Measurements from ENCODE around the gene ERI3. TPM values are rescaled to one million over a fixed set of nuclear protein-coding genes. Genes with fewer than 3 reads are reported as not detected.

The ERI3 gene
- total RNA-seq, 1 experiment from 2014 or later, result 80.1 TPM

DNA sequence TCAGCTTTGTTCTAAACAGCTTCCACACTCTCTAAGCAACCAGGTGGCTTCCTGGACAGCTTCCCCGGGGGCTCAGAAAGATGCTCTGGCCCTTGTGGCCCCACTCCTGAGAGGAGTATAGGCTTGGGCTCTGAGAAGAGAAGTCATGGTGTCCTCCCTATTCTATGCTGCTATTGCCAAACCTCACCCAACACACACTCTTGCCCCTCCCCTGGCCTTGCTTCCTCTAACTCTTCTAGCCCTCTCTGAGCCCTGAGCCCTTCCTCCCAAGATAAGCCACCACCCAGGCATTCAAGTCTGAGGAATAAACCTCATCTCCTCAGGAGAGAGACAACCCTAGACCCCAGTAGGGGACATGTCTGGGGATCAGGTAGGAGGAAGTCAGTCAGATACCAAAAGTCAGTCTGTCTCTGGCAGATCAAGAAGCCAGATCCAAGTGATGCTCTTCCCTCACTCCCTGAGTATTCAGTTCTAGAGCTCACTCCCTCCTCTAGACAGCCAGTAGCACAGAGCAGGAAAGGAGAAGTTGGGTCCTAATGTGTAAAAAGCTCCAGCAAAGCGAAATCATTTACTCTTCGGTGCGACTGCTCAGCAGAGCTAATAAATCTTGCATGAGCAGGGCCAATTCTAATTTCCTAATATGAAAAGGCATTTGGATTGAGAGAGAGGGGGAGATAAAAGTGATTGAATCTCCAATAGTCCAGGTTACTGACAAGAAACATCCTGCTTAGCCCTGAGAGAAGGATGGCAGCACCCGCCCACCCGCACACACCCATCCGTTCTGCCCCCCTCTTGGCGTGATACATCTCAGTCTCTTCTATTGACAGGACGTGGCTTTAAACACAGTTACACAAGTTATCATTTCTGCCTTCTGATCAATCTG lies 91.2 kb downstream of the ERI3 start:
- no peak for DNase-seq (ENCODE audit: low read depth)

DNA sequence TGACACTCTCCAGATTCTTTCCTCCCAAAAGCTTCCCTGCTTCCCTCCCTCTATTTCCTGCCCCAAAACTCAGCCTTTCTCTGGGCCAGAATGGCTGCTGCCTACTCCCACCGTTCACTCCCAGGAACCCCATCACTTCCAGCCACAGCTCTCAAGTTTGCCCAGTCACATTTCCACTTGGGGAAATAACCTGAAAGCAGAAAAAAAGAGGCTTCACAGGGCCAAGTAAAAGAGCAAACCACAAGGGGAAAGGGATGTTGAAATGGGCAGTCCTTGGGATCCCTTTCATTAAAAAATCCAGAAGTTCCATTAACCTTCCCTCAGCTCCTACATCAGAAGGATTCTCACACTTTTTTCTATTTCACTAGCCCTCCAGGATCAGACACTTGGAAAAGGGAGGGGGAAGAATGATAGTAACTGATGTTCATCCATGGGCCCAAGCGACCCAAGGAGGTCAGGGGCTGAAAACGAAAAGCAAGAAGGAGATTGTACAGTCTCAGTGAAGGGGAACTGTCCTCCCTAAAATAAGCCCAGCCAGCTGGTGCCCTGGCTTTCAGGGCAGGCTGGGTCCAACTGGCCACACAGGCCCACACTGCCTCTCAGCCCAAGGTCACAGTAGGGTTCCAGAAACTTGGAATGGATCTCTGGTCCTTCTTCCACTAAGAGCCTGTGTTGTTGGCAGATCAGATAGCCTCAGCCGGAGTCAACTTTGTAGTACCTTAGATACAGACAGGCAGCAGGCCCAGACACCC lies 92.1 kb downstream of the ERI3 start:
- no peak for DNase-seq (ENCODE audit: low read depth)

DNA sequence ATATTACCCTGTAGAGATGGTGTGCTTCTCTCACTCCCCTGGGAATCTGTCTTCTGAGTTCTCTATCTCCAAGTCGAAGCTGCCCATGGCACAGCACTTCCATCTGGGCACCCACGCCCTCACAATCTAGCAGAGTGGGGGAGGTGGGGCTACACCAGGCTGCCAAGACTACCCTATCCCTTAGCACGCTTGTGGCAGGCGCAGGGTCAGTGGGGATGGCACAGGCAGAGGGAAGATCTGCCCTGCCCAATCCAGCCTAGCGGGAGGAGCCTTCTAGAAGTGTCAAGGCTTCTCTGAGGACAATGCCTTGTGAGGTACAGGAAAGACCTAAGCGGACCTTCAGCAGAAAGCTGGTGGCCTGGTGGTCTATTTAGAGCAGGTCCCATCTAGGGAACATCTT lies 92.6 kb downstream of the ERI3 start:
- DNase-seq (ENCODE audit: low read depth), result no peak

DNA sequence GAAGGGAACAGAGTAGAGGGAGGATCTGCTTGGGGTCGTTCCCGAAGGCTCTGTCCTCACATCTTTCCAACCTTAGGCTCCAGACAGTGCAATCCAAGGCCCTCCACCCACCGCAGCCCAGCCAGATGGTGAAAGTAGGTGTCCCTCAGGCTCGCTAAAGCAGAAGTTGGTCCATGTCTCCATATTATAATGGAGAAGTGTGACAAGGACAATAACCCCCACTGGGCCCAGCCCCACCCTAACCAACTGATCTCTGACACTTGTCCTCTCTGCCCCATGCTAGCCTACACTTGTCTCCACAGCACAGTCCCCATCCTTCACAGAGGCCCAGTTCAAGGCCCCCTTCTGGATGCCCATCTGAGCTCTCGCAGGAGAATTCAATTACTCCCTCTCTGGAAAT lies 93.1 kb downstream of the ERI3 start:
- no peak for DNase-seq (ENCODE audit: low read depth)

DNA sequence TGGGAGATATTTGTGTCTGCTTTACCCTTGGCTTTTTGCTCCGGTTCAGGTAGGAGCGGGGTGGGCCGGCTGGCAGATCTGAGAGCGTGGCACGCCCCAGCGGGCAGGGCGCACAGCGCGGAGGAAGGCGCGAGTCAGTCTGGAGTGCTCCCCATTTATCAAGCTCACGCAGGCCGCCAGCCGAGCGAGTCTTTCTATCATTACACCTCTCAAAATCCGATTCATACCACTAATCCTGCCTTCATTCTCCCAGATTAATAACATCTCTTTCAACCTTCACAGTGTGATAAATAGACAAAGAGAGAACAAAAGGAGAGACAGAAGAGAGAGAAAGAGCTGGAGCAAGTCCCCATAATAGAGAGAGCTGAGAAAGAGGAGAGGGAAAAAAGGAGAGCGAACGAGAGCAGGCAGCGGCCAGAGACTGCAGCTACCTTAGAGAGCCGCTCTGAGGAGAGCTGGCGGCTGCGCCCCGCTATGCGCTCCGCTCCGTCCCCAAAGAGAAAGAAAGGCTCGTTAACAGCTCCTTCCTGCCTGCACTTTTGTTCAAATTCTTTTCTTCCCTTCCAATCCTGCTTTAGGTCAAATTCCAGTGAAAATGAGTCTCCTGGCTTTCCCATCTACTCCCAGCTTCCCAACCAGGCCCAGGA lies 93.8 kb downstream of the ERI3 start:
- DNase-seq (ENCODE audit: low read depth), result no peak

DNA sequence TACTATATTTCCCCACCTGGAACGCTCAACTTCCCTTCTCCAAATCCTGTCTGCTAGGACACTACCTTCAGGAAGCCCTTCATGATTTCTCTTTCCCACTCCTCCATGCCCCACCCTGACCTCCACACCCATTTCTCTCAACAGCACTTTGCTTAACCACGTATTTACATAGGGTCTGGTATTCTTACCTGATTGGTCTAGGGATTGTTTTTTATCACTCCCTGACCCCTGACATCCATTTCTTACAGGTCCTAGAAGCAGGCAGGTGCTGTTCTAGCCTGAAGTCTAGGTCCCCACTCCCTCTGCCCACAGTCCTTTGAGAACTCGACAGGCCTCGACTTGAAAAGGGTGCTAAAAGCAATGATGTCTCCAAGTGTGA lies 94.3 kb downstream of the ERI3 start:
- DNase-seq (ENCODE audit: low read depth), result no peak

DNA sequence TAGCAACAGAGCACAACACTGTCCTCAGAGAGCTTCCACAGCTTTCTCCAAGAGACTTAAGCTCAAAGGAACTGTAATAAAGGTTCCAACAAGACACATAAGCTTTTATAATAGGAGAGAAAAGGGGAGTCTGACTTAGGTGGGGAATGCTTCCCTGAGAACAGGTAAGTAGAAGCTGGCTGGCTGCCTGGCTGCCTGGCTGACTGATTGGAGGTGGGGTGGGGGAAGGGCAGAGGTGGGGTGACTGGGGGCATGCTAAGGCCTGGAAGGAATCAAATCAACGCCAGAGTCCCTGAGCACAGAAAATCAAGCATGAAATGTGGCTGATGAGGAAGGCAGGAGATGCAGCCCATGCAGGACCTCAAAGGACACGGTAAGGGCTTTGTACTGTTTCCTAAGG lies 96.0 kb downstream of the ERI3 start:
- no peak for DNase-seq (ENCODE audit: low read depth)

DNA sequence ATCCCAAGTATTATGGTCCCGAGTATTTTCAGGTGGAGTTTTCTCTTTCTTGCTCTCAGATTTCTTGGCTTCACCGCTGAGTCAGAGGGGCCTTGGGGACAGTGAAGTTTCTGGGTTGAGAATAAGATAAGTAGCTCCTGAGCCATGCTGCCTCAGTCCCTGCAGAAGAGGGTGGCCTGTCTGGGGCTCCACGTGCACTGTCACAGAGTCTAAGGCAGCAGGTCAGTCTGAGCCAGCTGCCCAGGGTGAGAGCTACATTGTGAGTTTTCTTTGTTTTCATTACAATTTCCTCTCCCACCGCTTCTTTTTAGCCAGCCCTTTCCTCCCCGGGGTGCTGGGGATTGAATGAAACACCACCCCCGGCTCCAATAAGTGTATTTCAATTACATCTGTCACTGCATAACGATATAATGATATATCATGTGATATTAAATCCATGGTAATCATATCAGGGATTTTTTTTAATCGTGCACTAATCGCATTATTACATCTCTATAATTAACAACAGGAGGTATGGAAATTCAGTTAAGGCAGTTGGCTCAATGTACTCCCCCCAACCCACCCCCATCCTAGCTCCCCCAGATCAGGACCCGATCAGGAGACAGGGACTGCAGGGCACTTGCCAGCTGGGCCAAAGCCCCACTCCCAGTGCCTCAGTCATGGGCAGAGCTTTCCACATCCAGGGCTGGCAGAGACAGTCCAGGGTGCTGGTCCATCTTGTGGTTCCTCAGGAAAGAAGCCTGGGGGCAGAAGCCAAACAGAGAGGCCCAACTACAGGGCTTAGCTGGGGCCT lies 98.1 kb downstream of the ERI3 start:
- DNase-seq (ENCODE audit: low read depth), result no peak

DNA sequence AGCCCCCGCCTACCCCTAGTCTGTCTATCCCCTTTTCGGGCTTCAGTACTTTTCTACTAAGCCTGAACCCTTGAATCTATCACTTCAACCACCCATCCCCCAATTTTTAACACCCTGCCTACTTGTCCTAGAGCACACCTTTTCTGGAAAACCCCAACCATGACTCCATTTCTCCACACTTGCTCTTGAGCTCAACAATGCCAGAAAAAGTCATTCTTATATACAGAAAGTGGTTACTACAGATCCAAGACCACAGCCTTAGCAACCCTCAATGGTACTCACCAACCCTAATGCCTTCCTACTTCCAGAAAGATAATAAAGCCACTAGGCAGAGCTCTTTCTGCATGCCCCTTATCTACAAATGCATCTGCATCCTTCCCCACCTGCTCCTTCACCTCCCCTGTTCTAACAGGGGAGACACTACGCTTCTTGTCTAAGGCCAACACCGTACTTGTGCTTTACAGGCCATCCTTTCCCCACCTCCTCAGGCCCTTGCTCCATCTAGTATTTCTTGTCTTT lies 100.6 kb downstream of the ERI3 start:
- no peak for DNase-seq (ENCODE audit: low read depth)

DNA sequence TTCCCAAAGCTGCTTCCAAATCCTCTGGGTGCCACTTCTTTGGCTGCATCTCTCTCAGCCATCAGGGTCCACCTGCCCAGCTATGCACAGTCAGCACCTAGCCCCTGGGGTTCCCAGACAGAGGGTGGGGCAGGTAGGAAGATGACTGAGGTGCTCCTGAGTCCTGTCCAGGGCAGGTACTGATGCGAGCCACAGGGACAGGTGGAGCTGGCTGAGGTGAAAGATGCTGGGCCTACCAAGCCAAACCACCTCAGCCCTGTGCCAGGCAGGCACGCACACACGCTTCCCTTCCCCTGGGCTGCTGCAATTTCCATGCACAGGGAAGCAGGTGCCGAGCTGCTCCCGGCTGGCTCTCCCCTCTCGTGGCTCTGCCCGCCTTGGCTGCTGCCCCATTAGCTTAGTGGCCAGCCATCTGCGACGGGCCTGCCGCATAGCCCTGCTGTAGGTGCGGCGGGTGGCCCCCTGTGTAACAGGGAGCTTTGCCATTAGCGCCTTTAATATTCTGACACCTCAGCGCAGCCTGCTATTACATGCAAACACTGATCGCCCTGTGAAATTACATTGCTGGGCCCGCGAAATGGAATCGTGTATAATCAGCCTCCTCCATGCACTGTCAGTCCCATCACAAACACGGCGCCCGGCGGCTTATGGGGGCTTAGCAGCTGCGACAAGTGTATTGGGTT lies 102.9 kb downstream of the ERI3 start:
- no peak for DNase-seq (ENCODE audit: low read depth)

DNA sequence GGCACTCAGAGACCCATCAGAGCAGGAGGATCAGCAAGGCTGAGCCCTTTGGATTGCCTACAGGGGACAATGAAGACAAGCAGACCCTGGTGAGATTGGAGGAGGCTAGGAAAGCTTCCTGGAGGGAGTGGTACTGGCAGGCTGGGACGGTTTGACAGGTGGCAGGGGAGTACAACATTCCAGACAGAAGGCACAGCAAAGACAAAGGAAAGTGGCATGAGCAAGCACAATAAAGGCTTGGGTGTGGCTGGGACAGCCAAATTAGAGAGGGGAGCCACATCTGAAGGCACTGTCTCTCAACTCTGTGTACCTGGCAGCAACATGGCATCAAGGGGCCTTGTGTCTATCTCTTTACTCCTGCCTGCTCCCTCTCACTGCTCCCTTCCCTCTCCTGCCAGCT lies 103.6 kb downstream of the ERI3 start:
- no peak for DNase-seq (ENCODE audit: low read depth)

DNA sequence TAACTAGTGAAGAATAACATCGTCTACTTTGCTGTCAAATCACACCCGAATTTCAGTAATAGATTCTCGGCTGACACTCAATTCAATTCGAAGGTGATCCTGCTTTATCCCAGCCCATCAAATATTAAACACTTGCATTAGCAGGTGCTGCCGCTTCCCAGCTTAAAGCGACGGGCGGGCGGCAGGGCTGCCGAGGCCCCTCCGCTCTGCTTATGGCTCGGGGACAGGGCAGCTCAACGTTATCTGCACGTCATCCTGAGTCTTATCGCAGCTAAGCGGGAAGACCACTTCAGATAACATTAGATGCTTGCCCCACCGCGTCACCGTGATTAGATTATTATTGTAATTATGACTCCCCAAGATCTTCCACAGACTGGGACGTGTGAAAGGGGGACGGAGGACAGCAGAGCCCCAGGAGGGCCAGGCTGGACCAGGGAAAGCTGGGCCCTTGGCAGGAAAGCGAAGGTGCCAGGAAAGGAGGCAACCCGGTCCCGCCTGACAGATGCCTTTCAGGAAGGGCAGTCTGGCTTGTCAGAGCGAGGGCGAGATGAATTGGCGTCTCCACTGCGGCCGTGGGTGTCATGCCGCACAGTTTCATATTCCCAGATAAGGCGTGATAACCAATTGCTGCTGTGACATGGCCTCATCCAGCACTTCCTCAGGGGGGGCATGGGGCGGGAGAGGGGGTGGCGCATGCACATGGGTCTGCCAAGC lies 104.8 kb downstream of the ERI3 start:
- DNase-seq (ENCODE audit: low read depth), result no peak

DNA sequence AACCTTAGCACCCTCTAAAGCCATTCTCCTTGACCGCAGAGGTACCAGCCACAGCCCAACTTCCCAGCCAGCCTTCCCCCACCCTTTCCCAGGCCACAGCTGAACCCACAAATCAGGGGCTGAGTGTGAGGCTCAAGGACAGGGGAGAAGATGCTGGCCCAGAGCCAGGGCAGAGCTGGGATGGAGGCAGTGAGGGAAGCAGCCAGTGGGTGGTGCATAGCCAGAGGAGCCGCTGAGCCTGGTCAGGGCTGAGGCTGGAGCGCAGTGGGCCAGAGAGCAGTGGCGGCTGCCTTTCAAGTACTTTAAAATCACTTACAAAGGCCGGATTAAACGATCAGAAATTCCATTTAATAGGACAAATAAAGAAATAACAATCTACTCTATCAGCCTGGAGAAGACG lies 105.5 kb downstream of the ERI3 start:
- no peak for DNase-seq (ENCODE audit: low read depth)

DNA sequence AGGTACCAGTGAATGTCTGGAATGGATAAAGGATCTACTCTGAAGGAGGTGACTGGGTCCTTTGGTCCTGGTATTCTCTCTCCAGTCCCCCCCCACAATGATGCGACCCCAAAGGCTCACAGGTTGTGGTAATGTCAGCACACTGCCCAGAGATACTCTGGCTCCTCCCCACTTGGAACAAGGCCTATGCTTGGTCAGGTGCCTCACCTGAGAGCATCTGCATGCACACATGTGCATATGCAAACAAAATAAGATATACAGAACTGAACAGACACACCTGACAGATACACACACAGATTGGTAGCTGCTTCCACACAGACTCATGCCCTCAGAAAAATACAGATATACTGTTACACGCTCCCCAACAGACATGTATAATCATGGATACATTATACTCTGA lies 108.3 kb downstream of the ERI3 start:
- no peak for DNase-seq (ENCODE audit: low read depth)

DNA sequence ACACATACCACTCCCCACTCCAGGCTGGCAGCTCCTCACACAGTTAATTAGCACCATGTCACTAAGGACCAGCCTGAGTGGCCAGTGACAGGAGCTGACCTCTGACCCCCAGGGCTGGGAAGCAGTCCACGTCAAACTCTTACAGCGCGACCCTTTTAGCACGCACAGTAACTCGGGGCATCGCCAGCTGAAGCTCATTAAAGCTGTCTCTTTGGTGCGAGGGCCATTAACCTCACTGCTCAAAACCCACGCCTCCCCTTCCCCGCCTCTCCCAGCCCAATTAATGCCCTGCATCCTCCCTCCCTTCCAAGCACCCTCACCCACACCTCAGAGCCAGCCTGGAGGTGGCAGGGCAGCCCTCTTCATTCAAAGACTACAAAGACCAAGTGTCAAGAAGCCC lies 110.1 kb downstream of the ERI3 start:
- no peak for DNase-seq (ENCODE audit: low read depth)

DNA sequence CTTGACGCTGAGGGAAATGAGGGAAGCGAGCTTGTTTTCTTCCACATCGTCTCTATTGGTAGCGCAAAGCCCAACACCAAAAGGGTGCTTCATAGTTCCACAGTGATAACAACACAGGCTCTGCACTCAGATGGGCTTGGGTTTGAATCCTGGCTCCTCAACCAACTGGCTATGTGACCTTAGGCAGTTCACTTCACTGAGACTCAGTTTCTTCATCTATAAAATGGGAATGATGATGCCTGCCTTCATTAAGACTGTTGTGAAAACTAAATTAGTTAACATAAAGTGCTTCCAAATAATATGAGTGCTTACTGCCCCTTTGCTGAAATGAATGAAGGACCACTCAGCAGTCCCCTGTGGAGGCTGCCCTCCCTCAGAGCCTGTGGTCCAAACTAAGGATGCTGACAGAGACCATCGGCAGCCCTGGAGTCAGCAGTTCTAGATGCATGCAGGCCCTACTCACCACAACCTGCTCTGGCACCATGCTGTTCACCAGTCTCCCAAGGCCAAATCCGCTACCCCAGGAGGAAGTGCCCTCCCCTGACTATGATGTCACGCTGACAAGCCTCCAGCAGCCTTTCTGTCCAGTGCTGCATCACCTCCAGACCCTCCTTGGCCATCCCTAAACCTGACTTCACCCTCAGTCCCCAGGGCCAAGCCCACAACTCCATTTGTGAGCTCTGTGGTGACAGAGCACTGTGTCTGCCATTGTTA lies 111.1 kb downstream of the ERI3 start:
- DNase-seq (ENCODE audit: low read depth), result no peak

DNA sequence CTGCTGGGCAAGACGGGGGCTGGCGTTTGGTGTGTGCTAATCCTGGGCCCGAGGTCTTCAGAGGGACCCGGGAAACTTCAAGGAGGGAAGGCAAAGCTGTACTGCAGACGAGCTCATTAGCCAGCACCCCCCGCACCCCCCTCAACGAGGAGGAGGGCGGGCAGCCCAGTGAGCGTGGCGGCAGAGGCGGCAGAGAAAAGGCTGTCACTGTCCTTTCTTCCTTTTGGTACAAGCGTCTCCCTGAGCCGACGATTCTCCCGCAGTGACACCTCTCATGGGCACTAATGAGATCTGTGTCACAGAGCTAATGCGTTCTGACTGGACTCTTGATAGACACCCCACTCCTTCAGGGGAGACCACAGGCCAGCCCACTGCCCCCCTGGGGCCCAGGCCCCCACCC lies 112.3 kb downstream of the ERI3 start:
- no peak for DNase-seq (ENCODE audit: low read depth)

DNA sequence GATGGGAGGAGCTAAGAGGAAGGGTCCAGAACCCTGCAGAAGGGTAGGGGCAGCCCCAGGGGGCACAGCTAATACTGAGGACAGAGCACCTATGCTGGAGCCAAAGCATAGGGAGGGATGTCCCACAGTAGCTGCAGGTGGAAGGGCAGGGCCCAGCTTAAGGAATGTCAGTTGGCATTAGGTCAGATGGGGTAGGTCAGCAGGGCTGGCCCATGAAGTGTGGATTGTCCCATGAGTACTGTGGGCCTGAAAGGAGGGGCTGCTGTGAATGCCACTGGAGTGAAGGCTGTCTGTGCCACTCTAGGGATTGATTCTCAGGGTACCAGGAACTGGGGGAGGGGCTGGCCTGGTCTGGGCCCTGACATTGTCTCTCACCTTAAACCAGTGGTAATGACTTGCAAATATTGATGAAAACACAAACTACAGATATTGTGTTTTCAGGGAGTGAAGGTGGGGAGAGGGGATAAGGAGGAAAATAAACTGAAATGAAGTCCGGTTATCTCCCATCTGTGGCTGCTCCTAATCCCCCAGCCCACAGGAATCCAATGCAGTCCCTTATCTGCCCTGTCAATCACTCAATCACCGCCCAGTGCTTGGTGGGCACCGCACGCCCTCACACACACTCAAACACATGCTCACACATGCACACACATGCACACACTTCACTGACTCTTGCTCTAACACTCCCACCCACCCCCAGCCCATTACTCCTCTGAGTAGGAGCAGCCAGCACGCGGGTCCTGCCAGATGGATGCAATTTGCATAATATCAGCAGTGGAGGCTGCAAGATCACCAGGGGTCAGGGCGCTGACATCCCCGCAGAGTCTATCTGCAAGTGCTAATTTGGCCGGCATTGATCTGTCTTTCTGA lies 114.0 kb downstream of the ERI3 start:
- no peak for DNase-seq (ENCODE audit: low read depth)

Data from HT1080 (cell line).